Bronchial epithelial cell (primary cell): ENCODE results near the gene KCNJ6. TPM values are rescaled to one million over a fixed set of nuclear protein-coding genes. Genes with fewer than 3 reads are reported as not detected.
"Not testable (repeated sequence)": the region's sequence is repeated elsewhere in the genome, so short reads cannot be mapped to it uniquely, and the experiment has no call there.

Experiments used
- DNase-seq: peaks from one replicate; pipeline ENCODE4 v3.0.0-alpha.2; 2010; ENCODE audit warnings: low read depth
- FAIRE-seq: peaks from 2 replicates; lab custom pipeline; 2011; peaks lifted over from hg19 to GRCh38; lab: Jason Lieb, UNC
- H3K27me3 ChIP-seq: 2 replicates; pipeline ENCODE4 v1.5.1; 2011; ENCODE audit warnings: low read length; ENCODE audit not compliant: control insufficient read depth, insufficient read depth
- H3K36me3 ChIP-seq: 2 replicates; pipeline ENCODE4 v1.5.1; 2011; ENCODE audit warnings: low read length; ENCODE audit not compliant: control insufficient read depth, insufficient read depth
- H3K4me3 ChIP-seq: 2 replicates; pipeline ENCODE4 v1.5.1; 2011; ENCODE audit warnings: mild to moderate bottlenecking, low read depth, low read length, control low read depth
- CTCF ChIP-seq: IDR thresholded peaks from 2 replicates; pipeline ENCODE4 v1.5.1; 2011; ENCODE audit warnings: mild to moderate bottlenecking, moderate library complexity, low read length, control low read depth, inconsistent platforms; ENCODE audit not compliant: insufficient read depth, severe bottlenecking
- total RNA-seq: library from RNA; depleted of rRNA; stranded (reverse); fragments of >200 nt; gene quantifications from 2 replicates; pipeline ENCODE4 v1.2.1, GENCODE V29; 2014

The KCNJ6 gene
- total RNA-seq, 1 donor from 2014 or later: not detected

DNA sequence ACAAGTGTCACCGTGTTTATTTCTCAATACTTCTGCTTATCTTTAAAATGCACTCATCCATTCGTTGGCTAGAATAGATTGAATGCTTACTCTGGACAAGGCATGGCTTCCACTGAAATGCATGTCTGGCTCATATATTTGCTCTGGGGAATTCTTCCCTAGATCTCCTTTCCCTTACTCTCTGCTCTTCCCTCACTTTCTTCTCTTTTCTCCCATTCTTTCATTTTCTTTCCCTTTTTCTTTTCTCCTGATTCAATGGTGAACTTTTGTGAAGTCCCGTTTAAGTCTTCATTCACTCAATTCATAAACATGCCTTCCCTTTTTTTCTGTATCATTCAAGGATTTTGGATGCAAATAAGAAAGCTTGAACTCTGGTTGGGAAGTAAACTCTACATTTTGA, 315.2 kb downstream of the KCNJ6 start:
- no peak for FAIRE-seq
- no peak for DNase-seq
- Histone ChIP-seq H3K36me3 (no peaks in the 10 kb centered on the region), H3K4me3 (no peak overlapping the region), H3K27me3 (no peaks in the 10 kb centered on the region)
- TF ChIP-seq CTCF: no peak

DNA sequence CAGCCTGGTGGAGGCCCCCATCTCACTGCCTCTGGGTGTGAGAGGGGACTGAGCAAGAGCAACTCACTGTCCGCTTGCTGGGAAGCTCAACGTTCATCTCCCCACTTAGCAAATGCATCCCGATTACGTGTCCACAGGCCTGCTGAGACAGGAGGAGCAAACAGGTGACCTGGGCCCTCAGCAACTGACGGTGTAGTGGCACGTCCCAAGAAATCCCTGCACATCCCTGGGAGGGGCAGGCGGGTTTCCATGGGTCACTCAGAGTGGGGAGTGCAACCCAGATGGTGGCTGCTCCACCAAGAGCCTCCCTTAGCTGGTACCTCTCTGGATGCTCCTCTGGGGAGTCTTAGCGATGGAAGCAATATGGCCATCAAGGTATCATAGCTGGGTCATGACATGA, 320.3 kb downstream of the KCNJ6 start:
- no peaks in the 10 kb centered on the region for H3K36me3 ChIP-seq
- no peak for FAIRE-seq
- H3K4me3 ChIP-seq: no peak overlapping the region
- no peak for DNase-seq
- H3K27me3 ChIP-seq: no peaks in the 10 kb centered on the region
- no peak for TF ChIP-seq CTCF

DNA sequence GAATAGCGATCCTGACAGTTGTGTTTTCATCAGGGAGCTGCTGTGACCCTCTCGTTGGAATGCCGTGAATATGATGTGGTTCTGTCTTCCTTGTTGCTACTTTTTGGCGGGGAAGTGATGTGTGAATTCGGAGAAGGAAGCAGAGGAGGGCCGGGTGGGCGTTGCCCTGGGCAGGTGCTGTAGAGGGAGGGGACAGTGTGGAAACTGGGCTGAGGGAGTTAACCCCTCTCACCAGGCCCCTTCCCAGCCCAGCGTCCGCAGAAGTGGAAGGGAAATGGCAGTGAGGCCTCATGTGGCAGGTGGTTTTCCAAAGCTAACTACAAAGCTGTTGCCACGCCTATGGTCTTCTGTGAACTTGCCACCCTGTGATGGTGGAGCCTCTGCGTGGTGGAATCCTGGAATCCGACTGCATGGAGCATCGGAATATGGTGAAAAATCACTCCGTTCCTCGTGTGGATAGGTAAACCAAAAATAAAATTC, 321.7 kb downstream of the KCNJ6 start:
- FAIRE-seq (no peak), DNase-seq (no peak)
- no peaks in the 10 kb centered on the region for H3K27me3 ChIP-seq
- no peaks in the 10 kb centered on the region for H3K36me3 ChIP-seq
- TF ChIP-seq CTCF: no peak
- no peak overlapping the region for H3K4me3 ChIP-seq

- no peaks in the 10 kb centered on the region for H3K36me3 ChIP-seq
- no peak for FAIRE-seq
- no peak for DNase-seq
- no peak overlapping the region for H3K4me3 ChIP-seq
- TF ChIP-seq CTCF: no peak
- H3K27me3 ChIP-seq: no peaks in the 10 kb centered on the region
Measured at GRCh38 chr21:37593740-37594471, 322.4 kb downstream of the KCNJ6 start.

GRCh38 chr21:37593015-37593414, 323.2 kb downstream of the KCNJ6 start:
- Histone ChIP-seq H3K27me3 (no peaks in the 10 kb centered on the region), H3K36me3 (no peaks in the 10 kb centered on the region), H3K4me3 (no peak overlapping the region)
- no peak for TF ChIP-seq CTCF
- FAIRE-seq: no peak
- DNase-seq: no peak

GRCh38 chr21:37592496-37592895, 323.8 kb downstream of the KCNJ6 start:
- TF ChIP-seq CTCF: no peak
- no peaks in the 10 kb centered on the region for H3K27me3 ChIP-seq
- DNase-seq: no peak
- FAIRE-seq: no peak
- H3K36me3 ChIP-seq: no peaks in the 10 kb centered on the region
- no peak overlapping the region for H3K4me3 ChIP-seq

DNA sequence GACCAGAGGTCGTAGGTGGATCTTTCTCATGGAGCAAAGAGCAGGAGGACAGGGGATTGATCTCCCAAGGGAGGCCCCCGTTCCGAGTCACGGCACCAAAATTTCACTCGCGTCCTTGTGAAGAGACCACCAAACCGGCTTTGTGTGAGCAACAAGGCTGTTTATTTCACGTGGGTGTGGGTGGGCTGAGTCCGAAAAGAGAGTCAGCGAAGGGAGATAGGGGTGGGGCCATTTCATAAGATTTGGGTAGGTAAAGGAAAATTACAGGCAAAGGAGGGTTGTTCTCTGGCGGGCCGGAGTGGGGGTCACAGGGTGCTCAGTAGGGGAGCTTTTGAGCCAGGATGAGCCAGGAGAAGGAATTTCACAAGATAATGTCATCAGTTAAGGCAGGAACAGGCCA, 324.3 kb downstream of the KCNJ6 start:
- FAIRE-seq, H3K27me3 ChIP-seq, H3K36me3 ChIP-seq, H3K4me3 ChIP-seq, DNase-seq: not testable (repeated sequence)

DNA sequence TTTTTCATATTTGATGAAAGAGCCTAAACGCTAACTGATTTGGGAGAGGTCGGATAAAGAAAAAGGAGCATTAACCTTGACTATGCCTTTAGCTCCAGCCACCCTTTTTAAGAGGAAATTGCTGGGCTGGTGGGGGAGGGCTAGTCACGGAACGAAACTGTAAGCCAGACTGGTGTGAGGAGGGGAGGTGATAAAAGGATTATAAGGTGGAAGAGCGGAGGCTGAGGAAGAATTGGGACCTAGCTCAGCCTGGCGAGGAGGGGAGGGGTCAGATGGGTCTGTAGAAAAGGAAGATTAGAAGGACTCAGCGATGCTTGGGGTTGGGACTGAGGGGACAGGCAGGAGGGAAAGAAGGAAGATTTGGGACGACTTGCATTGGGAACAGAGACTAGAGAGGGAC, 325.4 kb downstream of the KCNJ6 start:
- not testable (repeated sequence) for H3K4me3 ChIP-seq, H3K36me3 ChIP-seq, DNase-seq, H3K27me3 ChIP-seq, FAIRE-seq
